Thyroid gland (tissue), 4 donors: Measurements from ENCODE around the gene C10orf120.

Experiments used
- CTCF ChIP-seq, 6 experiments: fragments of 200-600 bp in 3 of 6; fragments of 450-650 bp in 3 of 6; sonication (generic) in 3 of 6; IDR thresholded peaks; one replicate each; pipeline ENCODE4 v1.5.1; 2016 to 2019; ENCODE audit warnings: antibody characterized with exemption in 6 of 6, mild to moderate bottlenecking in 2 of 6, inconsistent platforms in 1 of 6, moderate library complexity in 1 of 6
- POLR2A ChIP-seq, 2 donors: fragments of 450-650 bp; IDR thresholded peaks; one replicate each; pipeline ENCODE4 v1.6.1; 2017; ENCODE audit warnings: antibody characterized with exemption in 2 of 2, mild to moderate bottlenecking in 2 of 2, moderate library complexity in 1 of 2

GRCh38 chr10:122725006-122725405, 25.4 kb upstream of the C10orf120 start:
- no peak for TF ChIP-seq CTCF (IDR thresholded peaks at IDR 0.05)
- TF ChIP-seq POLR2A (IDR thresholded peaks at IDR 0.05), result no peak
